Left lung (tissue), 10 donors: Measurements from ENCODE around the gene SLC35G2. TPM values are rescaled to one million over a fixed set of nuclear protein-coding genes. Genes with fewer than 3 reads are reported as not detected.

ENCODE experiments used
- ATAC-seq: fragments of 200-7000 bp; cut with Tn5 transposase; one replicate; pipeline ENCODE4 v1.9.1; 2020; ENCODE audit warnings: moderate library complexity
- DNase-seq, 4 donors: peaks; one replicate each; pipeline ENCODE4 v3.0.0-alpha.2; 2013 to 2020
- H3K27ac ChIP-seq, 2 donors: fragments of 200-600 bp; sonication (generic) in 1 of 2; one replicate each; pipeline versions ENCODE4 v1.5.0 to v1.8.0; 2020 to 2021
- H3K27me3 ChIP-seq, 2 donors: fragments of 200-600 bp; sonication (generic) in 1 of 2; one replicate each; pipeline versions ENCODE4 v1.5.0 to v1.8.0; 2020 to 2021
- H3K36me3 ChIP-seq, 2 donors: fragments of 200-600 bp; sonication (generic) in 1 of 2; one replicate each; pipeline versions ENCODE4 v1.5.0 to v1.8.0; 2020 to 2021
- H3K4me1 ChIP-seq, 2 donors: fragments of 200-600 bp; one replicate each; pipeline ENCODE4 v1.8.0; 2021
- H3K4me3 ChIP-seq, 2 donors: fragments of 200-600 bp; sonication (generic) in 1 of 2; one replicate each; pipeline versions ENCODE4 v1.5.0 to v1.8.0; 2020 to 2021; ENCODE audit warnings: mild to moderate bottlenecking in 1 of 2
- H3K9me3 ChIP-seq, 2 donors: fragments of 200-600 bp; sonication (generic) in 1 of 2; one replicate each; pipeline versions ENCODE4 v1.5.0 to v1.8.0; 2020 to 2021
- CTCF ChIP-seq, 2 donors: fragments of 200-600 bp; sonication (generic) in 1 of 2; IDR thresholded peaks; one replicate each; pipeline versions ENCODE4 v1.5.0 to v1.8.0; 2021; ENCODE audit warnings: antibody characterized with exemption in 2 of 2
- intact Hi-C, 2 donors: fragments of 100-400 bp; cut with DNase I; formaldehyde crosslinking; loops; one replicate each; pipeline versions ENCODE4 v1.11.2 to v1.14.2; 2022
- polyA plus RNA-seq, 6 donors: library from polyadenylated mRNA; unstranded; fragments of 120-200 nt; gene quantifications; one replicate each; pipeline ENCODE4 v1.2.1, GENCODE V29; 2013; ENCODE audit not compliant: insufficient read length in 6 of 6
- total RNA-seq, 2 donors: library from RNA; stranded (reverse); fragmentation: NEBNext Ultra II Directional; extraction: Animal tissue kit (Norgen Biotek cat#: 25700); gene quantifications; one replicate each; pipeline ENCODE4 v1.2.1, GENCODE V29; 2021
- donor health status: DM: no; HTN: yes; CAD: no.
- donor health status: DM: no; HTN: no; CAD: no.

SLC35G2 gene
- total and polyA plus RNA-seq, 8 donors: 4.1 to 5.9 (median 4.9) TPM

DNA sequence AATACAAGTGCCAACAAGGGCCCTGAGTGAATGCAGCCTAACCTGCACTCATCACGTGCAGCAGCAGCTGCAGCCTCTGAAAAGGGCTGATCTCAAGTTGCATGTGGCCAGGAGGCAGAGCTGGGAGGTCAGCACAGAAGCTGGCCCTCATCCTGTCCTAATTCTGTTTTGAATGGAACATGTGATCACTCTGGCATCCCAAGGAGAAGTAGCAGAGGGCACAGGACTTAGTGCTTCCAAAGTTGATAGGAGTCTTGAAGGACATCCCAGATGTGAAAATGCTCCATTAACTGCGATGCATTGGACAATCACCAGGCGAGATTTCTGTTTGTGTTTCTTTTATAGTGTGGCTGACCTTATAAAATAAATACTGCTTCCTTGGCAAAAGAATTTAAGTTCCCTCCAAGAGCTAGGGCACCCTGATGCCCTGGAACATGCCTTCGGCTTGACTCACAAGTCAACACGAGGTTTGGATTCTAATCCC lies 35.2 kb upstream of the SLC35G2 start:
- TF ChIP-seq CTCF (IDR thresholded peaks at IDR 0.05): no peak
- Histone ChIP-seq H3K27ac (no peak overlapping the region), H3K36me3 (no peaks in the 10 kb centered on the region), H3K4me1 (peaks cover 0 to 14% of the 10 kb centered on the region in 2 donors), H3K9me3 (no peaks in the 10 kb centered on the region), H3K4me3 (no peak overlapping the region), H3K27me3 (no peaks in the 10 kb centered on the region)
- ATAC-seq: no peak
- DNase-seq: no peak
- intact Hi-C loops: no loop called here

DNA sequence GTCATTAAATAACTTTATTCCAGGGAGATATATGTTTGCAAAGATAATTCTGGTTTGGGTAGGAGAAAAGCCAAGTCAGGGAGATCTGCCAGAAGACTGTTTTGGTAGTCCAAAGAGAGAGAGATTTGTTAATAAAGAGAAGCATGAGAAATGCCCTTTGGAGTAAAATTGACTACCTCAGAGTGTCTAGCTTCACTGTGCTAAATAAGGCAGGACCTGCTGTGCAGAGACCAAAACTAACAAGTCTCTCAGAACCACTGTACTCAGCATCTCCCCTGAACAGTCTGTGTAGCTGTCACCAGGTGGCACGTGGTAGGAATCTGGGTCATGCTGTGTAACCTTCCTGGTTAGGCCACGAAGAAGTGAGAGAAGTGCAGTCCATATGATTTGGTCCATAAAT lies 31.6 kb upstream of the SLC35G2 start:
- no peak for TF ChIP-seq CTCF (IDR thresholded peaks at IDR 0.05)
- Histone ChIP-seq H3K27ac (peak overlapping the region; percentile 62), H3K9me3 (no peaks in the 10 kb centered on the region), H3K36me3 (no peaks in the 10 kb centered on the region), H3K4me3 (no peak overlapping the region), H3K4me1 (peaks cover 0 to 14% of the 10 kb centered on the region in 2 donors), H3K27me3 (no peaks in the 10 kb centered on the region)
- intact Hi-C loops: no loop called here
- no peak for DNase-seq
- ATAC-seq: peak; percentile 51

DNA sequence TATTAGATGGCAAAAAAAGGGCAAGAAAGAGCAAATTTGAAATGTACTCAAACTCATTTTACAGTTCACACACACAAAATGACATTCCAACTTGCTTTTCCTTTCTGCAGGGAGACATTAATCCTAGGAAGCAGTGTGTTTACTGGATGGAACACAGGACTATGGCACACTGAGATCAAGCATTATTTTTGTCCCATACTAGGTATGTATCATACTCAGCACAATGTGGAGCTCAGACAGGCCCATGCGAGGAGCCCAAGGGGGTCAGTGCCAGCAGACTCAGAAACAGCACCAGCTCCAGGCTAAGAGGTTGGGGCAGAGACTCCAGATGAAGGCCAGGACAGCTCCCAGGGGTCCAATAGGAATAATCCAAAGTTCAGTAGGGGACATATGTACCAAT lies 30.8 kb upstream of the SLC35G2 start:
- H3K27me3 ChIP-seq: no peaks in the 10 kb centered on the region
- no peak overlapping the region for H3K4me3 ChIP-seq
- peaks cover 0 to 14% of the 10 kb centered on the region in 2 donors for H3K4me1 ChIP-seq
- TF ChIP-seq CTCF (IDR thresholded peaks at IDR 0.05): no peak
- no peak overlapping the region for H3K27ac ChIP-seq
- H3K9me3 ChIP-seq: no peaks in the 10 kb centered on the region
- intact Hi-C loops: no loop called here
- no peaks in the 10 kb centered on the region for H3K36me3 ChIP-seq
- DNase-seq (no peak), ATAC-seq (no peak)

- intact Hi-C loops: no loop called here
- no peak for TF ChIP-seq CTCF (IDR thresholded peaks at IDR 0.05)
- Histone ChIP-seq H3K36me3 (no peaks in the 10 kb centered on the region), H3K27me3 (no peaks in the 10 kb centered on the region), H3K27ac (no peak overlapping the region), H3K4me3 (no peak overlapping the region), H3K4me1 (peaks cover 0 to 14% of the 10 kb centered on the region in 2 donors), H3K9me3 (no peaks in the 10 kb centered on the region)
- DNase-seq: no peak
- ATAC-seq: no peak
Measured at GRCh38 chr3:136789976-136790375, 28.9 kb upstream of the SLC35G2 start.

- no peaks in the 10 kb centered on the region for H3K36me3 ChIP-seq
- peaks cover 0 to 14% of the 10 kb centered on the region in 2 donors for H3K4me1 ChIP-seq
- intact Hi-C loops: no loop called here
- no peaks in the 10 kb centered on the region for H3K9me3 ChIP-seq
- ATAC-seq (no peak), DNase-seq (no peak)
- H3K27me3 ChIP-seq: no peaks in the 10 kb centered on the region
- no peak for TF ChIP-seq CTCF (IDR thresholded peaks at IDR 0.05)
- no peak overlapping the region for H3K27ac ChIP-seq
- no peak overlapping the region for H3K4me3 ChIP-seq
Measured at GRCh38 chr3:136790786-136791185, 28.1 kb upstream of the SLC35G2 start.
